ENCODE measurements around the gene OPA3.

Gene OPA3

GRCh38 chr19:45529420-45529785, 55.2 kb downstream of the OPA3 start:
- peak overlapping the region; percentile 80 for H3K4me3 ChIP-seq (ENCODE audit: low read depth, low read length)
- peaks cover 31% of the 10 kb centered on the region for H3K36me3 ChIP-seq (ENCODE audit: control insufficient read depth, insufficient read depth, low read length)
- H3K9me3 ChIP-seq (ENCODE audit: control insufficient read depth, insufficient read depth, low read length): 0 out of 2 replicates have a peak, but pooled peaks cover 3% of the 10 kb centered on the region
- H3K27me3 ChIP-seq (ENCODE audit: control insufficient read depth, insufficient read depth, low read length): peaks cover 10% of the 10 kb centered on the region; the same call in 1 of the 2 replicates
- peak overlapping the region; percentile 20 for H3K27ac ChIP-seq (ENCODE audit: low read depth, low read length)
- H3K4me1 ChIP-seq (ENCODE audit: control insufficient read depth, insufficient read depth, low read length): peaks cover 13% of the 10 kb centered on the region
- H3K9ac ChIP-seq (ENCODE audit: low read depth, low read length): no peak overlapping the region

GRCh38 chr19:45528744-45529419, 55.7 kb downstream of the OPA3 start:
- Histone ChIP-seq H3K4me3 (ENCODE audit: low read depth, low read length) (peak overlapping the region; percentile 80), H3K9me3 (ENCODE audit: control insufficient read depth, insufficient read depth, low read length) (0 out of 2 replicates have a peak, but pooled peaks cover 3% of the 10 kb centered on the region), H3K27ac (ENCODE audit: low read depth, low read length) (peak overlapping the region; percentile 75), H3K4me1 (ENCODE audit: control insufficient read depth, insufficient read depth, low read length) (peaks cover 13% of the 10 kb centered on the region), H3K27me3 (ENCODE audit: control insufficient read depth, insufficient read depth, low read length) (peaks cover 10% of the 10 kb centered on the region; the same call in 1 of the 2 replicates), H3K36me3 (ENCODE audit: control insufficient read depth, insufficient read depth, low read length) (peaks cover 36% of the 10 kb centered on the region), H3K9ac (ENCODE audit: low read depth, low read length) (no peak overlapping the region)

GRCh38 chr19:45528149-45528743, 56.4 kb downstream of the OPA3 start:
- Histone ChIP-seq H3K4me3 (ENCODE audit: low read depth, low read length) (peak overlapping the region; percentile 80), H3K9ac (ENCODE audit: low read depth, low read length) (no peak overlapping the region), H3K27ac (ENCODE audit: low read depth, low read length) (peak overlapping the region; percentile 75), H3K4me1 (ENCODE audit: control insufficient read depth, insufficient read depth, low read length) (peaks cover 13% of the 10 kb centered on the region), H3K27me3 (ENCODE audit: control insufficient read depth, insufficient read depth, low read length) (peaks cover 10% of the 10 kb centered on the region; the same call in 1 of the 2 replicates), H3K36me3 (ENCODE audit: control insufficient read depth, insufficient read depth, low read length) (peaks cover 38% of the 10 kb centered on the region), H3K9me3 (ENCODE audit: control insufficient read depth, insufficient read depth, low read length) (0 out of 2 replicates have a peak, but pooled peaks cover 3% of the 10 kb centered on the region)

- no peak overlapping the region for H3K9ac ChIP-seq (ENCODE audit: low read depth, low read length)
- peaks cover 13% of the 10 kb centered on the region for H3K4me1 ChIP-seq (ENCODE audit: control insufficient read depth, insufficient read depth, low read length)
- H3K36me3 ChIP-seq (ENCODE audit: control insufficient read depth, insufficient read depth, low read length): peaks cover 41% of the 10 kb centered on the region
- H3K4me3 ChIP-seq (ENCODE audit: low read depth, low read length): peak overlapping the region; percentile 80
- 0 out of 2 replicates have a peak, but pooled peaks cover 3% of the 10 kb centered on the region for H3K9me3 ChIP-seq (ENCODE audit: control insufficient read depth, insufficient read depth, low read length)
- H3K27ac ChIP-seq (ENCODE audit: low read depth, low read length): peak overlapping the region; percentile 75
- peaks cover 10% of the 10 kb centered on the region; the same call in 1 of the 2 replicates for H3K27me3 ChIP-seq (ENCODE audit: control insufficient read depth, insufficient read depth, low read length)
Observed at GRCh38 chr19:45527731-45528130, 56.9 kb downstream of the OPA3 start.

- H3K4me3 ChIP-seq (ENCODE audit: low read depth, low read length): no peak overlapping the region
- peaks cover 13% of the 10 kb centered on the region for H3K4me1 ChIP-seq (ENCODE audit: control insufficient read depth, insufficient read depth, low read length)
- no peak overlapping the region for H3K9ac ChIP-seq (ENCODE audit: low read depth, low read length)
- H3K36me3 ChIP-seq (ENCODE audit: control insufficient read depth, insufficient read depth, low read length): peaks cover 44% of the 10 kb centered on the region
- no peak overlapping the region for H3K27ac ChIP-seq (ENCODE audit: low read depth, low read length)
- H3K27me3 ChIP-seq (ENCODE audit: control insufficient read depth, insufficient read depth, low read length): peaks cover 10% of the 10 kb centered on the region; the same call in 1 of the 2 replicates
- H3K9me3 ChIP-seq (ENCODE audit: control insufficient read depth, insufficient read depth, low read length): no peaks in the 10 kb centered on the region
Observed at GRCh38 chr19:45526971-45527370, 57.6 kb downstream of the OPA3 start.

- Histone ChIP-seq H3K9me3 (ENCODE audit: control insufficient read depth, insufficient read depth, low read length) (no peaks in the 10 kb centered on the region), H3K27ac (ENCODE audit: low read depth, low read length) (no peak overlapping the region), H3K27me3 (ENCODE audit: control insufficient read depth, insufficient read depth, low read length) (peaks cover 10% of the 10 kb centered on the region; the same call in 1 of the 2 replicates), H3K4me1 (ENCODE audit: control insufficient read depth, insufficient read depth, low read length) (peaks cover 13% of the 10 kb centered on the region), H3K9ac (ENCODE audit: low read depth, low read length) (no peak overlapping the region), H3K4me3 (ENCODE audit: low read depth, low read length) (no peak overlapping the region), H3K36me3 (ENCODE audit: control insufficient read depth, insufficient read depth, low read length) (peaks cover 50% of the 10 kb centered on the region)
Observed at GRCh38 chr19:45526143-45526542, 58.5 kb downstream of the OPA3 start.

- Histone ChIP-seq H3K36me3 (ENCODE audit: control insufficient read depth, insufficient read depth, low read length) (peaks cover 63% of the 10 kb centered on the region), H3K27me3 (ENCODE audit: control insufficient read depth, insufficient read depth, low read length) (peaks cover 2% of the 10 kb centered on the region; the same call in 1 of the 2 replicates), H3K27ac (ENCODE audit: low read depth, low read length) (no peak overlapping the region), H3K4me1 (ENCODE audit: control insufficient read depth, insufficient read depth, low read length) (peaks cover 13% of the 10 kb centered on the region), H3K4me3 (ENCODE audit: low read depth, low read length) (no peak overlapping the region), H3K9ac (ENCODE audit: low read depth, low read length) (no peak overlapping the region), H3K9me3 (ENCODE audit: control insufficient read depth, insufficient read depth, low read length) (no peaks in the 10 kb centered on the region)
Observed at GRCh38 chr19:45524575-45525129, 60.0 kb downstream of the OPA3 start.

- Histone ChIP-seq H3K4me1 (ENCODE audit: control insufficient read depth, insufficient read depth, low read length) (peaks cover 7% of the 10 kb centered on the region), H3K9ac (ENCODE audit: low read depth, low read length) (no peak overlapping the region), H3K4me3 (ENCODE audit: low read depth, low read length) (no peak overlapping the region), H3K9me3 (ENCODE audit: control insufficient read depth, insufficient read depth, low read length) (no peaks in the 10 kb centered on the region), H3K27ac (ENCODE audit: low read depth, low read length) (no peak overlapping the region), H3K27me3 (ENCODE audit: control insufficient read depth, insufficient read depth, low read length) (no peaks in the 10 kb centered on the region), H3K36me3 (ENCODE audit: control insufficient read depth, insufficient read depth, low read length) (peaks cover 67% of the 10 kb centered on the region)
Observed at GRCh38 chr19:45523642-45524256, 60.9 kb downstream of the OPA3 start.

- Histone ChIP-seq H3K9me3 (ENCODE audit: control insufficient read depth, insufficient read depth, low read length) (no peaks in the 10 kb centered on the region), H3K4me3 (ENCODE audit: low read depth, low read length) (no peak overlapping the region), H3K4me1 (ENCODE audit: control insufficient read depth, insufficient read depth, low read length) (no peaks in the 10 kb centered on the region), H3K27ac (ENCODE audit: low read depth, low read length) (no peak overlapping the region), H3K36me3 (ENCODE audit: control insufficient read depth, insufficient read depth, low read length) (peaks cover 75% of the 10 kb centered on the region), H3K9ac (ENCODE audit: low read depth, low read length) (no peak overlapping the region), H3K27me3 (ENCODE audit: control insufficient read depth, insufficient read depth, low read length) (no peaks in the 10 kb centered on the region)
Observed at GRCh38 chr19:45522010-45522941, 62.3 kb downstream of the OPA3 start.

- no peaks in the 10 kb centered on the region for H3K4me1 ChIP-seq (ENCODE audit: control insufficient read depth, insufficient read depth, low read length)
- H3K4me3 ChIP-seq (ENCODE audit: low read depth, low read length): no peak overlapping the region
- H3K9ac ChIP-seq (ENCODE audit: low read depth, low read length): no peak overlapping the region
- peaks cover 53% of the 10 kb centered on the region for H3K36me3 ChIP-seq (ENCODE audit: control insufficient read depth, insufficient read depth, low read length)
- no peaks in the 10 kb centered on the region for H3K9me3 ChIP-seq (ENCODE audit: control insufficient read depth, insufficient read depth, low read length)
- no peaks in the 10 kb centered on the region for H3K27me3 ChIP-seq (ENCODE audit: control insufficient read depth, insufficient read depth, low read length)
- no peak overlapping the region for H3K27ac ChIP-seq (ENCODE audit: low read depth, low read length)
Observed at GRCh38 chr19:45518469-45518826, 66.2 kb downstream of the OPA3 start.
